GM12801 (cell line): Measurements from ENCODE around the gene PRXL2A.

Source experiments
- CTCF ChIP-seq: IDR thresholded peaks from one replicate; pipeline ENCODE4 v1.5.1; 2011; ENCODE audit warnings: control low read depth; ENCODE audit not compliant: insufficient read length; ENCODE audit errors: extremely low read depth

The PRXL2A gene

GRCh38 chr10:80408242-80409101, at the start of gene PRXL2A:
TSS of gene PRXL2A (plus strand) at chr10:80408551. CDS start at chr10:80420468, 11,917 bp downstream.
- no peak for TF ChIP-seq CTCF

GRCh38 chr10:80359644-80360043, 48.7 kb upstream of the PRXL2A start:
- TF ChIP-seq CTCF = no peak

GRCh38 chr10:80365510-80365909, 42.8 kb upstream of the PRXL2A start:
- TF ChIP-seq CTCF = no peak

GRCh38 chr10:80371467-80371866, 36.9 kb upstream of the PRXL2A start:
- TF ChIP-seq CTCF = no peak

GRCh38 chr10:80372675-80373074, 35.7 kb upstream of the PRXL2A start:
- no peak for TF ChIP-seq CTCF

GRCh38 chr10:80373502-80373901, 34.8 kb upstream of the PRXL2A start:
- no peak for TF ChIP-seq CTCF

- TF ChIP-seq CTCF = no peak
Observed at GRCh38 chr10:80379701-80380100, 28.6 kb upstream of the PRXL2A start.
